Activated naive CD4-positive, alpha-beta T cell treated with anti-CD3 and anti-CD28 coated beads, Interleukin-2, amount 50 U/mL, for 16 hours (primary cell): Measurements from ENCODE around the gene HNRNPLL.
"Not testable (repeated sequence)": the region's sequence is repeated elsewhere in the genome, so short reads cannot be mapped to it uniquely, and the experiment has no call there.

Experiments used
- DNase-seq: peaks from one replicate; pipeline ENCODE4 v3.0.0-alpha.2; 2020

HNRNPLL gene

DNA sequence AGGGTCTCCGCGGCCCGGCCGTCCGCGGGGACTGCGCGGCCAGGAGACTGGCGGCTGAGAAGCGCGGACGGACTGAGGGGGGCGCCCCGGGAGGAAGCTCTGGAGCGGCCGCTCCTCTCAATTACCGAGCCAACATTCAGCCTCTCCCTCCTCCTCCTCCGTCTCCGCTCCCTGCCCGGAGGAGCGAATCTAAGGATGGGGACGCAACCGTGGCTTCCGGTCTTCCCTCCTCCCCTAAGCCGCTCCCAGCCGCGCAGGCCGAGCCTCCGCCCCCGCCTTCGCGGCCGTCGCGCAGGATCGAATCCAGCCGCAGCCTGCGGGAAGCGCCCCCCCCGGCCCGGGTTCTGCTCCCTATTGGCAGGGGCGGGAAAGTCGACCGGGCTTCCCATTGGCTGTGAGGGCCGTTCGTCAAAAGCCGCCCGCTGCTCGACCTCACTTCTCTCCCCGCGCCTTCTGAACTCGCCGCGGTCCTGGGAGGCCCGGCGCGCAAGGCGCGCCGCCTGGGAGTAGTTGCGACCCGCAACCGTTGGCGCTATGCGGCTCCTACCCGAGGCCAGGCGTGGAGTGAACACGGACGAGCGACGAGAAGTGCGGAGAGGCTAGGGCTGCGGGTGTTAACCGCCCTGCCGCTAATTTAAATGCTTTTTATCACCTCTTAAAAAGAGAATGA, at the start of gene HNRNPLL:
HNRNPLL (minus strand) TSS at position 197 of the 670 bp plus-strand sequence. CDS start 302 bp downstream, outside the sequence.
- peak; percentile 96 for DNase-seq

DNA sequence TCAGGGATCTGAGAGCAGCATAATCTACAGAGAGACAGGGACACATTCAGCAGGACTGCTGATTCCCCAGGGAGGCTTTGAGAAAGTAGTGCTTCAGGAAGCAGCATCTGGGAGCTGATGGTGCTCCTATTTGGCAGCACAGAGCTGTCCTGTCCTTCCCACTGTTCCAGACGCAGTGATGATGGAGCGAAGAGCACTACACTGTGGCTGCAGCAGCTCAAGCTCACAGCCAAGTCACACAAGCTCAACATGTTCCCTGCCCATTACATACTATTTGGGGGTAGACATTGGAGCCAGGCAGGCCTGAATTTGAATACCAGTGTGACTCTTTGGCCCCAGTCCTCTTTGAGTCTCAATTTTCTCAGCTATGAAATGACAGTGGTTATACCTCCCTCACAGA, 48.0 kb upstream of the HNRNPLL start:
- DNase-seq = no peak

DNA sequence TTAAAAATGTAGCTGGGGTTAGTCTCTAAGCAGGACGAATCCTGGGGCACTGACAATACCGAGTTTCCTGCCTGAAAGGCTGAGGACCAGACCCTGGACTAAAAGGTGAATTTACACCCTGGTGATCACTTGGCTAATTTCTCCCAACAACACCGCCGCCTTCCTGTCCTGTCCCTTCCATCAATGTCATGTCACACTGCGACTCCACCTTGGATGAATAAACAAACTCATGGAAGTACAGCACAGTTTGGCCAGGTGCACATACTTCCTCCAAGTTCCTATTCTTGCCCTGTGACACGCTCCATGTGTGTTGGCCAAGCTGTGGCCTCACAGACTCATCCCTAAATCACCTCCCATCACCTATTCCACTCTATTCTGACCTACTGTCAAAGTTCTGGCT, 47.3 kb upstream of the HNRNPLL start:
- DNase-seq = no peak

DNA sequence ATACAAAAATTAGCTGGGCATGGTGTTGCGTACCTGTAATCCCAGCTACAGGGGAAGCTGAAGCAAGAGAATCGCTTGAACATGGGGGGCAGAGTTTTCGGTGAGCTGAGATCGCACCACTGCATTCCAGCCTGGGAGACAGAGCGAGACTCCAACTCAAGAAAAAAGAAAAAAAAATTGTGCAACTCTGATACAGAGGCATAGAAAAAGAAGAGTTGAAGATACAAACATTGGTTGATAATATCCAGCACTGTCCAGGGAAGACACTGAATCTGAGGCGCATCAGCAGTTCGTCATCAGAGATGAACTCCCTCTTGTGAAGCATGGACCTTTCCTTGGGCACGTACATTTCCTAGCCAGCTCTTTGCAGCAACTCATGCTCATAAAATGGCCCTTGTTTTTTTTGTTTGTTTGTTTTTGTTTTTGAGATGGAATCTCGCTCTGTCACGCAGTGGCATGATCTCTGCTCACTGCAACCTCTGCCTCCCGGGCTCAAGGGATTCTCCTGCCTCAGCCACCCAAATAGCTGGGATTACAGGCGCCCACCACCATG, 46.5 kb upstream of the HNRNPLL start:
- DNase-seq = no peak

DNA sequence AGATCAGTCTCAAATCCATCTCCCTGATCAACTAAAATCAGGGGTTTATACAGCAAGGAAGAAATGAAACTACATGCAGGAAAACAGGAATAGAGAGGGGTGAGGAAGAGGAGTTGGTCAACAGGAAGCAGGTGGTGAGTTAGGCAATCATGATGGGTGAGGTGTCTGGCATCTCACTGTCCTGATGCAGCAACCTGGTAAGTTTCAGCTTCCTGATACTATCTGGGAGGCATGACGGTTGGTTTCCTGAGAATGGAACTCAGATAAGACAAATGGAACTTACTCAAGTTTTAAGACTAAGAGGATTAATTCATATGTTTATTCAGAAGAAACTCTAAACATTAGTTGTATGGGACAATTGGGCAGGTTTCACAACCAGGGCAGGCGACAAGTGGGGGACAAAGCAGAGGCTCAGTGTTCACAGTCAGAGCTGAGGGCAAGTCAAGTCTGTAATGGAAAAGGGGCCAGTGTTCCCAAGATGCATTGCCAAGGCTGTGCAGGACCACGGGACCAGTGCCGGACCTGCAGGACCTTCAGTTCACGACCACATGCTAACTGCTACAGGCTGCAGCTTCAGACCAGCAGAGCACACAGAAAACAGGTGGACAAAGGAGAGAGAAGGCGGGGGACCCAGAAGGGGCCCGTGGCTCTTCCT, 45.5 kb upstream of the HNRNPLL start:
- no peak for DNase-seq

DNA sequence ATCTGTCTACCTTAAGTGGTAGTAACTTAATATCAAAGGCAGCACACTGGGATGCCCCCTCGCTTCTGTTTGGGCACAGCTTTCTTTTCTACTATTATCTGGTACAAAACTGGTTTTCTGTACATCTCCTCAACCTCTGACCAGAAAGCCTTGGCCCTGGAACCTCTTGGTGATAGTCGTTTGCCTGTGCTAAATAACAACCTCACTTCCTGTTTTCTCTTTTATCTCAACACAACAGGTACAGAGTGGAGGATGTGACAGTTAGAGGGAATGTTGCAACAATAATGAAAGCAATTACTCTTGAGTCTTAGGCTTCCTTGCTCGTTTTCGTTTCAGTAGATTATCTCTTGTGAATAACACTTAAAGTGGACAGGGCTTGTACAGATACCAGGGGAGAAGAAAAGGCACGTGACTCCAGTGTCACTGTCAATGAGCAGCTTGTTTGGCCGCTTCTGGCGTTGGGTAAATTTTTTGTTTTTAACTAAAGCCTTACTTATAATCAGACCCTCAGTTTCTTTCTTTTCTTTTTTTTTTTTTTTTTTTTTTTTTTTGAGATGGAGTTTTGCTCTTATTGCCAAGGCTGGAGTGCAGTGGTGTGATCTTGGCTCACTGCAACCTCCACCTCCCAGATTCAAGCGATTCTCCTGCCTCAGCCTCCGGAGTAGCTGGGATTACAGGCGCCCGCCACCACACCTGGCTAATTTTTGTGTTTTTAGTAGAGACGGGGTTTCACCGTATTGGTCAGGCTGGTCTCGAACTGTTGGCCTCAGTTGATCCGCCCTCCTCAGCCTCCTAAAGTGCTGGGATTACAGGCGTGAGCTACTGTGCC, 41.2 kb upstream of the HNRNPLL start:
- DNase-seq = not testable (repeated sequence)

DNA sequence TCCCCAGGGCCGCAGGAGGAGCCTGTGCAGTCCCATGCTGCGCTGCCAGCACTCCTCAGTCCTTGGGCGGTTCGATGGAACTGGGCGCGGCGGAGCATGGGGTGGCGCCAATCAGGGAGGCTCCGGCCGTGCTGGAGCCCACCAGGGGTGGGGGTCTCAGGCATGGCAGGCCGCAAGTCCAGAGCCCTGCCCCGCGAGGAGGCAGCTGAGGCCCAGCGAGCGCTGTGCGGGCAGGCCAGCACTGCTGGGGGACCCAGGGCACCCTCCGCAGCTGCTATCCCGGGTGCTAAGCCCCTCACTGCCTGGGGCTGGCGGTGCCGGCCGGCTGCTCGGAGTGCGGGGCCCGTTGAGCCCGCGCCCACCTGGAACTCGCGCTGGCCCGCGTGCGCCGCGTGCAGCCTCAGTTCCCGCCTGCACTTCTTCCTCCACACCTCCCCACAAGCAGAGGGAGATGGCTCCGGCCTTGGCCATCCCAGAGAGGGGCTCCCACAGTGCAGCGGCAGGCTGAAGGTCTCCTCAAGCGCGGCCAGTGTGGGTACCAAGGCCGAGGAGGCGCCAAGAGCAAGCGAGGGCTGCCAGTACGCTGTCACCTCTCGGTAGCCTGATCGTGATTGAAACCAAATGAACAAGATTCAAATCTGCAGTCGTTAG, 40.4 kb upstream of the HNRNPLL start:
- no peak for DNase-seq

DNA sequence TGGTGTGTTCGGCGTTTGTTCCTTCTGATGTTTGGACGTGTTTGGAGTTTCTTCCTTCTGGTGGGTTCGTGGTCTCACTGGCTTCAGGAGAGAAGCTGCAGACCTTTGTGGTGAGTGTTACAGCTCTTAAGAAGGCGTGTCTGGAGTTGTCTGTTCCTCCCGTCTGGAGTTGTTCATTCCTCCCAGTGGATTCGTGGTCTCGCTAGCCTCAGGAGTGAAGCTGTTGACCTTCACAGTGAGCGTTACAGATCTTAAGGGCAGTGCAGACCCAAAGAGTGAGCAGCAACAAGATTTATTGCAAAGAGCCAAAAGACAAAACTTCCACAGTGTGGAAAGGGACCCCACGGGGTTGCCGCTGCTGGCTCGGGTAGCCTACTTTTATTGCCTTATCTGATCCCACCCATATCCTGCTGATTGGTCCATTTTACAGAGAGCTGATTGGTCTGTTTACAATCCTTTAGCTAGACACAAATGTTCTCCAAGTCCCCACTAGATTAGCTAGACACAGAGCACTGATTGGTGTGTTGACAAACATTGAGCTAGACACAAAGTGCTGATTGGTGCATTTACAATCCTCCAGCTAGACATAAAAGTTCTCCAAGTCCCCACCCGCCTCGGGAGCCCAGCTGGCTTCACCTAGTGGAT, 39.8 kb upstream of the HNRNPLL start:
- not testable (repeated sequence) for DNase-seq

DNA sequence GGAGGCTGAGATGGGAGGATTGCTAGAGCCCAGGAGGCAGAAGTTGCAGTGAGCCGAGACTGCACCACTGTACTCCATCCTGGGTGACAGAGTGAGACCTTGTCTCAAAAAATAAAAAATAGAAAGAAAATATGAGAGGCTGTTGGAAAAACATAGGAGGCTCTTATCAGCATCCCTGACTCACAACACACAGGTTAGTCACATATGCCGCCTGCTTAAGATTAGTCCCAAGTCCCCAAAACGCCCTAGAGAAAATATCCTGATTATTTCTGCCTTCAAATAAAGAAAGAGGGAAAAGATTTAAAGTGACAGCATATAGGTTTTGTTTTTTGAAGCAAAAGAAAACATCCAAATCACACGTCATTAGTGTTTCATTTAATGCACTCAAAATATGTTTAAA, 33.3 kb upstream of the HNRNPLL start:
- DNase-seq = no peak

DNA sequence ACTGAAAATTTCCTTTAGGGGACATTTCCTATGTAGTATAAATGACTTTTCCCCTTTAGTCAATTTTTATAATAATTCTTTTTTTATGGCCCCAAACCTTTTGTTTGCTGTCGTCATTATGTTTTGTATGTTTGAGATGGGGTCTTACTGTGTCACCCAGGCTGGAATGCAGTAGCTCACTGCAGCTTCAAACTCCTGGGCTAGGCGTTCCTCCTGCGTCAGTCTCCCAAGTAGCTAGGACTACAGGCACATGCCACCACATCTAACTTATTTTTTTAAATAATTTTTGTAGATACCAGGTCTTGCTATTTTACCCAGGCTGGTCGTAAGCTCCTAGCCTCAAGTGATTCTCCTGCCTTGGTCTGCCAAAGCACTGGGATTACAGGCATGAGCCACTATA, 32.4 kb upstream of the HNRNPLL start:
- DNase-seq = no peak

DNA sequence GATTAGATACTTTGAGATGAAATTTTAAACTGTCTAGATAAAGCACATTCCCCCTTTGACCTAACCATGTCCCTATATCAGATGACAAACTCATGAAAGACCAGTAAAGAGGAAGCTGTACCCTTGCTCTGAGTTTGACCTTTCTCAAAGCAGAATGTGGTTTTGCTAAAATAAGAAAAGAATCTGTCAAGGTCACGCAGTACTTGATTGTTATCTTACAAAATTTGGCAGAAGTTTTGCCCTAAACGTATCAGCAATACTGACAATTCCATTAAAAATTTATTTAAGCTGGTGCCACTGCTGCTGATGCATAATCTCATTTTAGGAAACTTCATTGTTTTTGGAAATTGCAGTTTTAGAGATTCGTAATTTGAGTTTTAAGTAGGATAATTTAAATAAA, 32.0 kb upstream of the HNRNPLL start:
- no peak for DNase-seq

DNA sequence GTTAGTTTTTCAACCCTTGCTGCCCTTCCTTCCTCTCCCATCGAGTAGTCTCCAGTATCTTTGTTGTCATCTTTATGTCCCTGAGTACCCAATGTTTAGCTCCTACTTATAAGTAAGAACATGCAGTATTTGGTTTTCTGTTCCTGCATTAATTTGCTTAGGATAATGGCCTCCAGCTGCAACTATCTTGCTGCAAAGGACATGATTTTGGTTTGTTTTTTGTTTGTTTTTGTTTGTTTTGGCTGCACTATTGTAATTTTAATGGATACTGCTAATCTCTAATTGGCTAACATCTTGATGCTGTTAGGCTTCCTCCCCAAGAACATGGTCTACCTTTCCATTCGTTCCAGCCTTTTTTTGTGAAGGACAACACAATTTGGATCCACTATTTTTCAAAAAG, 31.2 kb upstream of the HNRNPLL start:
- no peak for DNase-seq

DNA sequence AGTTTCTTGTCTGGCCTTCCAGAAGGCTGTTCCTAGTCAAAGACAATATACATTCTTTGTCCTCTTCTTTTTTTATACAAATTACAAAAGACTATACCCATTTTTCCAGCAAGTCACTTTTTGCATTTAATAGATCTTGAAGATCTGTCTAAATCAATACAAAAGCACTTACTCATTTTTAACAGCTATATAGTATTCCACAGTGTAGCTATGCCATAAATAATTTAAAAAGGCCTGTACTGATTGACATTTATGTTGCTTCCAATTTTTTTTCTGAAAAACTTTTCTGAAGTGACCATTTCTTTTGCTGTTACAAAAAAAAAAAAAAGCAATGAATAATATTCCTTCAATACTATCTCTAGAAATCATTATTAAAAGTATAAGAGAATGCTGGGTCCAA, 30.3 kb upstream of the HNRNPLL start:
- no peak for DNase-seq

DNA sequence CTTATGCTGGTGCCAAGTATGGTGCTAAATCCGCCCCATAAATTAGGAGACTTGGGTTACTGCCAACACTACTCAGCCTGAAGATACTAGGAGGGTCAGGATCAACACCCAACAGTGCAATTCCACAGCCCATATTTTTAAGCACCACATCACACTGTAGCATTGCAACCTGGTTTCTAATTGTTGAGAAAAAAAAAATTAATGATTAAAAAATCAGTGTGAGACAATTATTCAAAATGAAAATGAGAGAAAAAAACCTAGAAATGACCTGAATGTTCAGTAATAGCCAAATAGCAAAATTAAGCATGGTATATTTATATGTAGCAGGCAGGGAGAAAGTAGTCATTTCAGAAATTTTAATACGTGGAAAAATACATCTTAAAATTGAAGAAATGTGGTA, 29.2 kb upstream of the HNRNPLL start:
- no peak for DNase-seq

DNA sequence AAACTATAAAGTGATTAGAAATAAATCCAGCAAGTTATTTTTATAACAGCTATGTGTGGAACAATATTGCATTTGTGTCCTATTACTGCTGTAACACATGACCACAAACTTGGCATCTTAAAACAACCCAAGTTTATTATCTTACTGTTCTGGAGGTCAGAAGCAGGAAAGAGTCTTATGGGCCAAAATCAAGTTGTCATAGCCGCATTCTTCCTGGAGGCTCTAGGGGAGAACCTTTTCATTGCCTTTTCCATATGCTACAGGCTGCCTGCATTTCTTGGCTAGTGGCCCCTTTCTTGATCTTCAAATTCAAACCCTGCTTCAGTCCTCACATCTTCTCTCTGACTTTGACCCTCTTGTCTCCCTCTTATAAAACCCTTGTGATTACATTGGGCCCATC, 27.0 kb upstream of the HNRNPLL start:
- DNase-seq = no peak

DNA sequence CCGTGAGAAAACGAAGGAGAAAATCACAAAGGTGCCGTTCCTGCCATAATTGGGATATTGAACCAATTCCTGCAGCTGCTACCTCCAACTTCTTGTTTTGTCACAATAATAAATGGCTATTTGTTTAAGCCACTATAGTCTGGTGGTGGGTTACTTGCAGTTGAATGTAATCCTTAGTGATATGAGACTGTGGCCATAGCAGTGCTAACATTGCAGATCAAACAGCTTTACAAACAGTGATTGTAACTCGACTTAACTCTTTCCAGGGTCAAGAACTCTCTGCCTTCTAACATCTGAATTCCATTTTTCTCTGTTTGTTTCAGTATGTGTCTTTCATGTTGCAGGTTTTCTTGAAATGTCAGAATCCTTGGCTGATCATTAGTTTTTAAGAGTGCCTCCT, 24.7 kb upstream of the HNRNPLL start:
- DNase-seq = no peak

DNA sequence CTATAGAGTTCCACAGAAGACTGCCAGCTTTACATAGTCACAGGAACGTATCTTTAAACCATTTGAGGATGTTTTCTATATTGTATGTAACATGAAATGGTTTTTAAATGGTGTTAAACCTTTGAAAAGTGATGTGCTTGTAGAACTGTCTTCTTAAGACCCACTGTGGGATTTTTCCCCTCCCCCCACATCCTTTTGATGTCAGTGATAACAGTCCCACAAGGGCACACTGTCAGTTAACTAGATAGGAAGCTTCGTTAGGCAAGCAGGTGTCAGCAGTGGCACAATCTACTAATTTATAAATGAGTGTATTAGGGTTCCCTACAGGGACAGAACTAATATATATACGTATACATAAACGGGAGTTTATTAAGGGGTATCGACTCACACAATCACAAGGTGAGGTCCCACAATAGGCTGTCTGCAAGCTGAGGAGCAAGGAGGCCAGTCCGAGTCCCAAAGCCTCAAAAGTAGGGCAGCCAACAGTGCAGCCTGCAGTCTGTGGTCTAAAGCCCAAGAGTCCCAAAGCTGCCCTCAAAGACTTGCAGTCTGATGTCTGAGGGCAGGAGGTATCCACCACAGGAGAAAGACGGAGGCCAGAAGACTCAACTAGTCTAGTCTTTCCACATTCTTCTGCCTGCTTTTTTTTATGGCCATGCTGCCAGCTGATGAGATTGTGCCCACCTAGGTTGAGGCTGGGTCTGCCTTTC, 23.8 kb upstream of the HNRNPLL start:
- no peak for DNase-seq

DNA sequence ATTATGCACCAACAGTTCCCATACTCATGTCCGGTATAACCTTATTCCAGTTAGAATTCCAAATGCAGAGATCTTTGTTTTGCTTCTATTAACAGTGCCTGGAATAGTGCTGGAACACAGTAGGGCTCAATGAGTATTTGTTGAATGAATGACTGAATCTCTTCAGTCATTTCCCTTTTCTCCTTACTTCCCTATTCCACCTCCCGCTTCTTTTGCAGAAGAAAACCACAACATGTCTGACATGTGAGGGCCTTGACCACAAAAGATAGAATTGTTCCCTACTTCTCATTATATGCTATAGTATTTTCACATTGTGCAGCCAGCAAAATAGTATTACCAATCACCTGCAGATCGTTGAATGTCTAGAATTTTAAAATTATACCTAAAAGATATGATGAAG, 19.5 kb upstream of the HNRNPLL start:
- DNase-seq = no peak

DNA sequence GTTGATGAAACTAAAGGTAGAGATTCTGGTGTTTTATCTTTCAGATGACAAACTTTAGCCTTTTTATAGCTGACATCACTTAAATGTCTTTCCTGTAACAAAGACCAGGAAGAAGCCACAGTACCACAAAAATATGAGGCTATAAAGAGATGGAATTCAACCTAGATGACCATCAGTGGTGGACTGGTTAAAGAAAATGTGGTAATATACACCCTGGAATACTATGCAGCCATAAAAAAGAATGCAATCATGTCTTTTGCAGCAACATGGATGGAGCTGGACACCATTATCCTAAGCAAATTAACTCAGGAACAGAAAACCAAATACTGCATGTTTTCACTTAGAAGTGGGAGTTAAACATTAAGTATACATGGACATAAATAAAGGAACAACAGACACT, 18.3 kb upstream of the HNRNPLL start:
- DNase-seq = no peak

DNA sequence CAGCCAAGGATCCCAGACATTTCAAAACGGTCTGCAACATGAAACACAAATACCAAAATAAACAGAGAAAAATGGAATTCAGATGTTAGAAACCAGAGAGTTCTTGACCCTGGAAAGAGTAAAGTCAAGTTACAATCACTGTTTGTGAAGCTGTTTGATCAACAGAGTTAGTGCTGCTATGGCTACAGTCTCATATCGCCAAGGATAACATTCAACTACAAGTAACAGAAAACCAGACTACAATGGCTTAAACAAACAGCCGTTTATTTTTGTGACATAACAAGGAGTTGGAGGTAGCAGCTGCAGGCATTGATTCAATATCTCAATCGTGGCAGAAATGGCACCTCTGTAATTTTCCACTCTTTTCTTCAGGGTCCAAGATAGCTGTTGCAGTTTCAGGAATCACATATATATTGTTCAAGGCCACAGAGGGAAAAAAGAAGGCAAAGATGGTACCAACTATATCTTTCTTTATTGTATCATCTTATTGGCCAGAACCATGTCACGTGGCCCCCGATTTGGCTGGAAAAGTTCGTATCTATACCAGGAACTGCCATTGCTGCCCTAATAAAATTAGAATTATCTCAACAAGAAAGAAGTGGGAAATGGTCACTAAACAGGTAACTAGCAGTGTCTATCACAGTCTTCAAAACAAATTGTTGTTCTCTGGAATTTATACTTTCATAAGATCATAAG, 17.7 kb upstream of the HNRNPLL start:
- DNase-seq = no peak

DNA sequence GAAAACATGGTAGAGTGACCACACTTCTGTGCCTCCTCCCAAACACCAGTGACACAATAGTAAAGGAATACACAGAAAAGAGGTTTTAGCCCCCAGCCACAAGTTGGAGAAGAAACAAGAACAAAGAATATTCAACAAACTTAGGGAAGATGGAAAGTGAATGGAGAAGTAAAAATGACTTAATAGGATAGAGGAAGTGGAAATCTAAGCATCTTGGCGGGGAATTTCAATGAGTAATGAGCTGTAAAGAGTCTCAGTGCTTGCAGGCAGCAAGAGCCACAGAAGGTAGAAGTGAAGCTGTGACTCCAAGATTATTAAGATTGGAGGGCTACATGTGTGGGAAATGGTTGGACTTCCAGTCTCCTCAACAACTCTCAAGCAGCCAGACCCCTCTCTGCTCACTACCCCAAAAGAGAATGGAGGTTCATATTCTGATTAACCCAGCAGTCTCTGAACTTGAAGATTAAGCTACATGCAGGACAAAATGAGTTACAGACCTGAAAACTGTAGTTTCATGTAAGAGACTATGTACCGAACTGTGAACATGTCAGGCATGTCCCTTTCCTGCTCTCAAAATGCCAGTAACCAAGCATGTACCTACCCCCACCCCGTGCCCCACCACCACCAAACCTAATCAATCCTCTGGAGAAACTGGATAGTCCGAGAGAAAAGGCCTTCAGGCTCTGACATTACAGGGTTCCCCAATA, 16.9 kb upstream of the HNRNPLL start:
- DNase-seq = no peak
